HG03565 (cell line): Measurements from ENCODE around the gene LMCD1.
A peak's percentile ranks its signal among the peaks of the same experiment; 100 is the strongest.

Experiments
- ATAC-seq: cut with Tn5 transposase; IDR thresholded peaks from one replicate; pipeline ENCODE4 v1.9.1; 2021; ENCODE audit warnings: mild to moderate bottlenecking, moderate library complexity; ENCODE audit not compliant: unreplicated experiment

The LMCD1 gene

DNA sequence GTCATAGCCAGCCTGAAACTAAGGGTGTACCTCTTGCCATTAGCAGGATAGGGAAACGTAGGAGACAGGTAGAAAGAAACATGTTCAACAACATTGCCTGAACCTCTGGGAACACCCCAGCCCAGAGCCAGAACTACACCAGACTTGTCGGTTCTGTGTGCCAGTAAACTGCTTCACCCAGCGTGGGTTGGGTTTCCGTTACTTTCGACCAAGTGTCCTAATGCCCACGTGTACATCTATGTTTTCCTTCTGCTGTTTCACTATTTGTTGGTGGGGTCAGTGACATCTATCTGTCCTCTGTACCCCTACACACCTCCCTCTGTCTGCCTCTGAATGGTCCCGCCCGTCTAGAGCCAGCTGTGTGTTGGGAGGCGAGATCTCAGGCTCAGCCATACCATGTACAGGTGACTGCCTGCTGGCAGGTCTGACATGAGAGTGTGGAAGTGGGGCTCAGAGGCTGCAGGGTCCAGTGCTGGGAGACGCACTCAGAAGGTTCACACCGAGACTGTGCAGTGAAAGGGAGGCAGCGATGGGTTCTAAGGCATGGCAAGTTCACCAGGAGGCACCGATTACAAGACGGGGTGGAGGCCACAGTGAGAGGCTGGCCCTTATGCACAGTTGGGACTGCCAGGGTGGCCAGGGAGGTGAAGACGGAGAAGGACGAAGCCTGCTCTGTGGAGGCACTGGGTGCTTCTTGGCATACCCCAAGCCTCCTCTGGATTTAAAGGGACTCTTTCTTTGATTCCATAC is 106.6 kb downstream of the LMCD1 start:
- no peak for ATAC-seq

DNA sequence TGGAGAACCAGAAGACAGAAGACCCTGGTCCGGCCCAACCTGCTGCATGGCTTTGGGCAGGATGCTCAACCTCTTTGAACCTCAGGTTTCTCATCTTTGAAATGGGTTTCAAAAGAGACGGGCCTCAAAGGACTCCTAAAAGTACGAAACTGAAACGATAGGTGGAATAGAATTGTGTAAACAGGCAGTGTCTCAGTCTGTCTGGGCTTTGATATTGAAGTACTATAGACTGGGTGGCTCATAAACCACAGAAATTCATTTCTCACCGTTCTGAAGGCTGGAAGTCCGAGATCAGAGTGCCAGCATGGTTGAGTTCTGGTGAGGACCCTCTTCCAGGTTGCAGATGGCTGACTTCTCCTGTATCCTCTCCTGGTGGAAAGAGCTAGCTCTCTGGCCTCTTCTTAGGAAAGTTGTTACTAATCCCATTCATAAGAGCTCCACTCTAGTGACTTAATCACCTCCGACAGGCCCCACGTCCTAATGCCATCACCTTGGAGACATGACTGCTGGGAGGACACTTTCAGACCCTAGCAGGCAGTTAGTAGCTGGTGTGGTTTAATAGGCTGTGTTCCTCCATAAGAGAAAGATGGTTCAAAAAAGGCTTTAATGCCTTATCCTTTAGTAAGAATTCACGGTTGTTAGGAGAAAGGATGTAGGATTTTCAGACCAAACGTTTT is 107.3 kb downstream of the LMCD1 start:
- ATAC-seq: no peak

DNA sequence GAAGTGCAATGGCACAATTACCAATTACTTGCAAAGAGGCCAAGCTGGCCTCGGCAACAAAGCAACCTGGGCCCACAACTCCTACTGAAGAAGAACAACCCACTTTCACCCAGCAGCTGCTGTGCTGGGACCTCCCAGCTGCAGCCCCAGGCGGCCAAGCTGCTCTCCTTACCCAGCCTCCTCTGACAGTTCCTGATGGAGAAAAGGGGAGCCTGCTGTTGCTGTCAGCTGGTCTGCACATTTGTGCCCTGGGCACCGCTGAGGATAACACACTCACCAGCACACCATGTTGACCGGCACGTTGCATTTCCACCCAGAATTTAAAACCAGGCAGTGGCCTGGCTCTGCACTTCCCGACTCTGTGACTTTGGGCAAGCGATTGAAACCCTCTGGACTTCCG is 109.3 kb downstream of the LMCD1 start:
- ATAC-seq: no peak

DNA sequence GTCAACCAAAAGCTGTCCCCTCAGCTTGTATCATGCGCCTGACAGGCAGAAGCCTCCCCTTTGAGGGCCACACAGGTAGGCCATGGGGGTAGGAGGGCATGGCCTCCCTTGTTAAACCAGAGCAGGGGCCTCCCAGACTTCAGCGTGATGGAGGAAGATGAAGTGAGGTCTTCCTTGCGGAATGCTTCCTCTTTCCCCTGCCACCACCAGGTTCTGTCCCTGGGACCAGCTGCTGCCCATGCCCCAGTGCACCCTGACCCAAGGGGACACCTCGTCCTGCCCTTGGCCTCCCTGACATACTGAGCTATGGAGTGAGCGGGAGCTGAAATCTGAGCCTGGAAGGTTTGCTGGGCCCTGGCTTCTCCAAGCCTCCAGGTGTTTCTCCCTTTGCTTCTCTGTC is 116.3 kb downstream of the LMCD1 start:
- no peak for ATAC-seq

DNA sequence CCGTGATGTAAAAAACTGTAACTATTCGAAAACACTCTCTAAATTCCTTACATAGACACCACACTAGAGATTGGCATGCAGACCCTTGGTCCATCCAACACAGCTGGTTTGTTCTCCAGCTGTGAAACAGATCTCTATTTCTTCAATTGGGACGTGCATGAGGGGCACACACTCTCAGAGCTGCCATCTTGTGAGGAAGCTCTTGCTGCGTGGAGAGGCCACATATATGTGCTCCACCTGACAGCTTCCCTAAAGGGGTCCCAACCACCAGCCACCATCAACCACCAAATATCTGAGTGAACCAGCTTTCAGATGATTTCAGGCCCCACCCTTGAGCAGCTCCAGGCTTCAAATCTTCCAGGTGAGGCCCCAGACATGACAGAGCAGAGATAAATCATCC is 117.3 kb downstream of the LMCD1 start:
- no peak for ATAC-seq

DNA sequence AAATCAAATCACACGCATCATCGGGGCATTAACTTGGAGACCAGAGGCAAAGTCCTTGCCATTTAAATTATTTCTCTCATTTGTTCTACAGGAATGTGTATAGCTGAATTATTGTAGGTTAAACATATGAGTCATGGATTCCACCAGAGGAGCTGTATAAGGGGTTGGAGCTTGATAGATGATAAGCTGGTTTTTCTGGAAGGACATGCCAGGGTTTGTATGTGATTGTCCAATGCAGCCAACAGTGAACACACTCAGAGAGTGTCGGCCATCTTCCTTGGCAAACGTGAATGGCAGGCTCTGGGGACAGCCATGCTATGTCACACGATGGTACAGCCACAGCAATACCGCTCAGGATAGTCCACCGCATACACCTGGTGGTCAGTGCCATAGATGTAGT is 117.9 kb downstream of the LMCD1 start:
- ATAC-seq: no peak

DNA sequence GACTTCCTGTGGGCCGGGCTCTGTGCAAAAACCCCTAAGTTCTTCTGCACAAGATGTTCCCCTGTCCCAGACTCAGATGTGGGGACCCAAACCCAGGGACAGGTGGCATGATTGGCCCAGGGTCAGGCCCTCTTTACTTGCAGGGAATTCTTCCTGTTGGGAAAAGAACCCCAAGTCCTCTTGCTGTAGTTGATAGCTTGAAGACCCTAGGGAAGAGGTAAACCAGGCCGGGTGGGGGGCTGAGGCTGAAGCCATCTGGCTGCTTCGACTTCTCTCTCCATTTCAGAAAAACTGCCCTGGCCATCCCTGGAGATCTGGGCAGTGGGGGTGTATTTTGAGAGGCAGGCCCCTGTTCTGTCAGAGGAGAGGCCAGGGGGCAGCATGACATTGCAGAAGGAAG is 119.5 kb downstream of the LMCD1 start:
- no peak for ATAC-seq

DNA sequence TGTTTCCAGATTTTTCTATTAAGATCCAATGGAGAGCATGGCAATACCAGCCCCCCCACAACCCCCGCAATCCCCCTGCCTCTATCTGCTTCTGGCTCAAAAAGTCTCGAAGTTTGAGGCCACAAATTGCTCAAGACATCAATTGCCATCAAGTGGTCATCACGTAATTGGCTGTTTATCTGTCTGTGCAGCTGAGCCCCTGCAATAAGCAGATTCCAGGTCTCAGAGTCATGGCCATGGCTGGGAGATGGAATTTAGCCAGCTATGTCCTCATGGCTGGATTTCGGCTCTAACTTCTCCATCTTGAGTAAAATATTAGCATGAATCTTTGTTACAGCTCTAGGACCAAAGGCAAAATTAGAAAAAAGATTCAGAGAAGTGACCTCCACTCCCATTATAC is 120.2 kb downstream of the LMCD1 start:
- no peak for ATAC-seq

DNA sequence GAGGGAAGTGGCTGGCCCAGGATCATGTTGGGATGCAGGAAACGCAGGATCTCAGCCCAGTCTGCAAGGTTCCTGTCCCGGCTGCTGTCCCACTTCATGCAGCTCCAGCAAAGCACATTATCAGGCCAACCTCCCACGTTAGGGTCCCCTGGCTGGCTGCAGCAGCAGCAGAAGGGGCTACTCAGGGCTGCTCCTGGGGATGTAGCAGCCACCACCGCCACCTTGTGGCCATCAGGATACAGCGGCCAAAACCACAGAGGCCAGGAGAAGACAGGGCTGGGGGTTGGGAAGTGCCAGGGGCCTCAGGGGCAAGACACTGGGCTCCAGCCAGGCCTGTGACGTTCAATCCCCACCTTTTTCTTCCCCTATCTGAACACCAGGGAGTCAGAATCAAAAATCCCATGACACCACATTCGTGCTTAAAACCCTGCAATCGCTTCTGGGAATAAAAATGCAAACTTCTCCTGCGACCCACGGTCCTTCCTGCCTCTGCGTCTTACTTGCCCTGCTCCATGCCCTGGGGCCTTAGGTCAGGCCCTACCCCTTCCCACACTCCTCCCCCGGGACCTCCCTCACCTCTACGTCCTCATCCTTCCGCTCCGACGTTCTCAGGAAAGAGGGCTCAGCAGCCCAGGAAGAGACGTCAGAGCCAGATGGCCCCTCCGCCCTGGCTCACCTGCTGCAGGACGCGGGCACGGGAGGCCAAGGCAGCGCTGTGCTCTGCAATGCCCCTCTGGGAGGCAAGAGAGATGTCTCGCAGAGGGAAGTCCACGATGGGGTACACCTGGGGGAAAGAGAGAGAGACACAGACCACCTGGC is 121.5 kb downstream of the LMCD1 start:
- ATAC-seq: peak; percentile 80

DNA sequence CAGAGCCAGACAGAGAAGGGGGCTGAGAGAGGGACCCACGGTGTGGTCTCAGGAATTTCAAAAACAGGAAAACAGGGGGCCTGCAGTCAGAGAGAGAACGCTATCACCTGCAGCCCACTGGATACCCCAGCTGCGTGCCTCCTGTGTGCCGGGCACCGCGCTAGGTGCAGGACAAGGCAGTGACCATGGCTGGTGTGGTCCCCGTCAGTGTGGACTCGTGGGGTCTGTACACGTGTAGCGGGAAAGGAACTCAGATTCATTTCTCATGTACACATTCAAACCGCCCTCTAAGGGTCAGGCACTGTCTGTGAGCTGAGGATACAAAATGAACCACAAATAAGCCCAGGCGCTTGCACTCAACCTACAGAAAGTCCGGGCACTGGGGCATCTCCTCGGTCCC is 122.1 kb downstream of the LMCD1 start:
- no peak for ATAC-seq
